Pulmonary artery endothelial cell (primary cell): ENCODE data around the gene PKN1. TPM values are rescaled to one million over a fixed set of nuclear protein-coding genes. Genes with fewer than 3 reads are reported as not detected.

Experiments
- DNase-seq: peaks from one replicate; pipeline ENCODE4 v3.0.0-alpha.2; 2011; ENCODE audit warnings: low read depth, low spot score
- total RNA-seq: library from RNA; depleted of rRNA; stranded (reverse); fragments of >200 nt; gene quantifications from 2 replicates; pipeline ENCODE4 v1.2.3, GENCODE V29; 2014

Gene PKN1
- total RNA-seq, 1 donor from 2014 or later, result 291 TPM

DNA sequence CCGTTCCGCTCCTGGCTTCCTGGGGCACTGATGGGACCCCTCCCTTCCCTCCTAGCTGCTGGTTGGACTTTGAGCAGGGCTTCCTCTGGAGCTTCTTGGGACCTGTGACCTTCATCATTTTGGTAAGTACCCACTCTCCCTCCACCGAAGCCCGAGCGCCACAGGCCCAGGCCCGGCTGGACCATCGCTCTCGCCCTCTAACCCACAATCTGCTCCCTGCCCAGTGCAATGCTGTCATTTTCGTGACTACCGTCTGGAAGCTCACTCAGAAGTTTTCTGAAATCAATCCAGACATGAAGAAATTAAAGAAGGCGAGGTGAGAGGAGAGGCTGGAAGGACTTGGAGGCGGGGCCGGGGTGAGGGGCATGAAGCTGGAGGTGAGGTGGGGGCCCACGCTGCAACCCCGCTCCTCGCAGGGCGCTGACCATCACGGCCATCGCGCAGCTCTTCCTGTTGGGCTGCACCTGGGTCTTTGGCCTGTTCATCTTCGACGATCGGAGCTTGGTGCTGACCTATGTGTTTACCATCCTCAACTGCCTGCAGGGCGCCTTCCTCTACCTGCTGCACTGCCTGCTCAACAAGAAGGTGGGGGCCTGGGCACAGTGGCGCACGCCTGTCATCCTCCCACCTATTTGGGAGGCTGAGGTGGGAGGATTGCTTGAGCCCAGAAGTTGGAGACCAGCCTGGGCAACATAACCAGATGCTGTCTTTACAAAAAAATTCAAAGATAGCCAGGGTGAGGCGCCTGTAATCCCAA is 26.3 kb upstream of the PKN1 start:
- no peak for DNase-seq

DNA sequence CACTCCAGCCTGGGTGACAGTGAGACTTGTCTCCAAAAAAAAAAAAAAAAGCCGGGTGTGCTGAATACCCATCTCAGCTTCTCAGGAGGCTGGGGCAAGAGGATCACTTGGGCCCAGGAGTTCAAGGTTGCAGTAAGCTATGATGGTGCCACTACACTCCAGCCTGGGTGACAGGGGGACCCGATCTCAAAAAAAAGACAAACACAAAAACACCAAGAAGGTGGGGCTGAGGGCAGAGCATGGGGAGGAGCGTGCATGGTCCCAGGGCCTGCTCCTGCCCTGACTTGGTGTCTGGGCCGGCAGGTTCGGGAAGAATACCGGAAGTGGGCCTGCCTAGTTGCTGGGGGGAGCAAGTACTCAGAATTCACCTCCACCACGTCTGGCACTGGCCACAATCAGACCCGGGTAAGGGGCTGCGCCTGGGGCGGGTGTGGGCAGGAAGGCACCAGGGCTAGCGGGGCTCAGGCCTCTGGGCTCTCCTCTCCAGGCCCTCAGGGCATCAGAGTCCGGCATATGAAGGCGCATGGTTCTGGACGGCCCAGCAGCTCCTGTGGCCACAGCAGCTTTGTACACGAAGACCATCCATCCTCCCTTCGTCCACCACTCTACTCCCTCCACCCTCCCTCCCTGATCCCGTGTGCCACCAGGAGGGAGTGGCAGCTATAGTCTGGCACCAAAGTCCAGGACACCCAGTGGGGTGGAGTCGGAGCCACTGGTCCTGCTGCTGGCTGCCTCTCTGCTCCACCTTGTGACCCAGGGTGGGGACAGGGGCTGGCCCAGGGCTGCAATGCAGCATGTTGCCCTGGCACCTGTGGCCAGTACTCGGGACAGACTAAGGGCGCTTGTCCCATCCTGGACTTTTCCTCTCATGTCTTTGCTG is 25.3 kb upstream of the PKN1 start:
- no peak for DNase-seq

DNA sequence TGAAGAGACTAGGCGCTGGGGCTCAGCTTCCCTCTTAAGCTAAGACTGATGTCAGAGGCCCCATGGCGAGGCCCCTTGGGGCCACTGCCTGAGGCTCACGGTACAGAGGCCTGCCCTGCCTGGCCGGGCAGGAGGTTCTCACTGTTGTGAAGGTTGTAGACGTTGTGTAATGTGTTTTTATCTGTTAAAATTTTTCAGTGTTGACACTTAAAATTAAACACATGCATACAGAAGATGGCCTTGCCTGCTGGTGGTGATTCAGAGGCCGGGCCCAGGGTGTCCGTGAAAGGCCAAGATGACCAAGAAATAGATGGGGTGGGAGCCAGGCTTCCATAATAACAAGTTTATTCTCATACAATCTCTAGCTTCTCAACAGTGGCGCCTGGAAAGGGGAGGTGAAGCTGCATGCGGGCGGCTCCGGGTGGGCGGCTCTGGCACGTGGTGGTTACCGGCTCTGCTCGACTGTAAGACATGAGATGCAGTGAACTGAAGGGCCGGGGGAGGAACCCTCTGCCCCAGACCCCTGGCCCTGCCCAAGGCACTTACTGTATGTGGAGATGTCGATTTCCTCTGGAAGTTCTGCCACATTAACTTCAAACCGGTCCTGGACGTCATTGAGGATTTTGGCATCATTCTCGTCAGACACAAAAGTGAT is 24.5 kb upstream of the PKN1 start:
- no peak for DNase-seq

DNA sequence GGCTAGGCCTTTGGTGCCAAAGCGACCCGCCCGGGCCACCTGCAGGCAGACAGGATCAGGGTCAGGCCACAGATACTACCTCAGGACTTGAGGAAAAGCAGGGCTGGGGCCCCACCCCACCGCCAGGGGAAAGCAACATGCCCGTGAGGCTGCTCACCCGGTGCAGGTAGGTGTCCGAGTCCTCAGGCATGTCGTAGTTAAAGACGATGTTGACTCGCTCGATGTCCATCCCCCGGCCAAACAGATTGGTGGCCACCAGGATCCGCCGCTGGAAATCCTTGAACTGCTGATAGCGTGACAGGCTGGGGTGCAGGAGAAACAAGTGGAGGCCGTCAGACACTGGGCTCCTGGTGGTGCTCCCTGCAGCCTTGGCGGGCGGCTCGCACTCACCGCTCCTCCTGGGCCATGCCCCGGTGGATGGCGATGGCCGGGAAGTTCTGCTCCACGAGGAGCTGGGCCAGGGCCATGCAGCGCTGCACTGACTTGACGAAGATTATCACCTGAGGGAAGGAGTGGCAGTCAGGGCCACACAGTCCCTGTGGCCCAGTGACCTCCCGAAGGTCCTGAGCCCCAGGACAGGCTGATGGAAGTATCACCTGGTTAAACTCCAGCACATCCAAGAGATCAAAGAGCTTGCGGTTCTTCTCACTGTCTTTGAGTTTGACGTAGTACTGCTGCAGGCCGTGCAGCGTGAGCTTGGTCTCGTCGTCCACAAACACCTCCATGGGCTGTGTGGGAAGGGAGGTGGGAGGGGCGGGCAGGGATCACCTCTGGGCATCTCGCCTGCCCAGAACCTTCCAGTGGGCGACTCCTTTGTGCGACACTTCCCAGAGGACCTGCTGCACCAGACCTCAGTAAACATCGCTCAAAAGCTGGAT is 23.7 kb upstream of the PKN1 start:
- no peak for DNase-seq

DNA sequence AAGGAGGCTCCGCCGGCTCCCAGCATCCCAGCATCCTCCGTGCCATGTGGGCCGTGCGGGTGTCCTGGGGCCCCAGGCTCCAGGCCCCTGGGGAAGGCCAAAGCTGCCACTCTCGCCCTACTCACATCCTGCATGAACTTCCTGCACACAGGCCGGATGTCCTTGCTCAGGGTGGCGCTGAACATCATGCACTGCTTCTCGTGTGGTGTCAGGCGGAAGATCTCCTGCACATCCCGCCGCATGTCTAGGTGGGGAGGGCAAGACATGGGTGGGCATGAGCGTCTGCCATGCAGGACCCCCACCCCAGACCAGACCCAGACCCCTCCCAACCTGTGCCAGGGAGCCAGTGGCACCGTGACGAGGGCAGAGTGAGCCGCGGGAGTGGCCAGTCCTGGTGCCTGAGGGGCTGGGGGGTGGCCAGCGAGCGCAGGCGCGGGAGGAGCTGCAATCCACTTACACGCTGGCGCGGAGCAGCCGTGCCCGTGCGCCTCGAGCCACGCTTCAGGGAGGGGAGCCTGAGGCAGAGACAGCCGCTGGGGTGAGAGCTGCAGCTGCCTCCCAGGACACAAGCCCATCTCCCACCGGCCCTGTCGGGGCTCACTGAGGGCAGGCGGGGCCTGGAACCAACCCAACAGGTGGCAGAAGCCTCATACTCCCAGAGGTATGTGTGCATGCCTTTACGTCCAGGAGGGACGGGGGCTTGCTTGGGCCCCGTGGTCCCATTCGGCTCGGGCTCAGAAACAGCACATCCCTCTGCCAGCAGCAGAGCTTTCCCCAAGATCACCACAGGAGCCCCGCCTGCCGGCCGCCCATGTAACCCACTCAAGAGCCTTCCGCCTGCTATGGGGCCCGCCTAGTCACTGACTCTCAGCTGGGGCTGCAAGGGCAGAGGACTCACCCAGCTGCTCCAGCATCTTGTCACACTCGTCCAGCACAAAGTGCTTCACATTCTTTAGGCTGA is 22.7 kb upstream of the PKN1 start:
- no peak for DNase-seq

DNA sequence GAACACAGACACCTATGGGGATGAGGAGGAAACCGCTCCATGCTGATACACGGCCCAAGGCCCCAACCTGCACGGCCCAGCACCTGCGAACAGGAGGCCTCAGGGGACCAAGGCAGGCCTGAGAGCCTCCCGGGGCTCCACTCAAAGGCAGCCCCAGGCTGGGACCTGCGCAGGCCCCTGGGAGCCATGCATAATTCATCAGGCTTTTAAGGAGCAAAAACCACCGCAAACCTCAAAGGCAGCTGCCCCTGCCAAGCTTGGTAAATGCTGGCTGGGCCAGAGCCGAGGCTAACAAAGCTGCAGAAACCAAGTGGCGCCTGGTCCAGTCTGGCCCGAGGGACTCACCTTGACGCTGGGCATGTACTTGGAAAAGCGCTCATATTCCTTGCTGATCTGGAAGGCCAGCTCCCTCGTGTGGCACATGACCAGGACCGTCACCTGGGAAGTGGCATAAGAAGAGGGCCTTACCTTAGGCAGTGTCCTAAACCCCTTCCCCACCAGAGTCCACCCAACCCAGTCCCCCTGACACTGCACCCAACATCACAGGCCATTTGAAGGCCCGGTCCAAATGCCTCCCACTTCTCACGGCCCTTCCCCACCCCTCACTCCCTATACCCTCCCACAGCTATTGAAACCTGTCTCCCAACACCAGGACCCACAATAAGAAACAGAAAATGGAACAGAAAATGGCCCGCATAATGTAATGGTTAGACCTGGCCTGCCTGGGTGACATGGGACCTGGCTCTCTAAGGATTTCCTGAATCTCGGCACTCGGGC is 21.8 kb upstream of the PKN1 start:
- no peak for DNase-seq

DNA sequence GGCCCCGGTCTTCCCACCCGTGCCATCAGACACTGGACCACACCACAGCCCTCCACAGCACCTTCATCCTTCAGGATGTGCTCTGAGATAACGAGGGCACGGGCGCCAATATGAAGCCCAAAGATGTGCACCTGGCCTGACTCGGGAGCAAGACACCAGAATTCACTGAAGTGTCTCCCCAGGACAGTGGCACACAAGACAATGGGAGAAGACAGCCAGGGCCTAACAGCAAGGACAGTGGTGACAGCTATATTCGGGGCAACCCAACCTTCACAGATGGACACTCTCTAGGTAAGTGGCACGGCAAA is 21.2 kb upstream of the PKN1 start:
- no peak for DNase-seq

DNA sequence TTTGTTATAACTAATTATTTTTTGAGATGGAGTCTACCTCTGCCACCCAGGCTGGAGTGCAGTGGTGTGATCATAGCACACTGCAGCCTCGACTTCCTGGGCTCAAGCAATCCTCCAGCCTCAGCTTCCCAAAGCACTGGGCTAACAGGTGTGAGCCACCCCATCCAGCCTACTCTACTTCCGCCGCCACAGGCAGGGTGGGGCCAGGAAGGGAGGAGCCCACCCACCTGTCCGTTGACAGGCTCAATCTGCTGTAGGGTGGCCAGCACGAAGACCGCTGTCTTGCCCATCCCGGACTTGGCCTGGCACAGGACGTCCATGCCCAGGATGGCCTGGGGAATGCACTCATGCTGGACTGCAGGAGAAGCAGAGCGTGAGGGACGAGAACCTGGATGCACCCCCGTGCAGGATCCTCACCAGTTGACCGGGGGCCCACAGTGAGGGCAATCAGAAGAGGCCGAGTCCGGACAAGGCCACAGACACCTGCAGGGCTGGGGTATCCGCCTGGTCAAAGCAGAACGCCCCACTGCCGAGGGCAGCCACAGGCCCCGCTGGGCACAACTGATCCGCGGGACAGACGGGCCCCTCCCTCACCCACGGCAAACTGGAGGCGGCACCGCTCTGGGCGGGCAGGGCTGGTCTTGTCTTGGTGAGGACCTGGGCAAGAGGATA is 20.6 kb upstream of the PKN1 start:
- DNase-seq, result no peak

DNA sequence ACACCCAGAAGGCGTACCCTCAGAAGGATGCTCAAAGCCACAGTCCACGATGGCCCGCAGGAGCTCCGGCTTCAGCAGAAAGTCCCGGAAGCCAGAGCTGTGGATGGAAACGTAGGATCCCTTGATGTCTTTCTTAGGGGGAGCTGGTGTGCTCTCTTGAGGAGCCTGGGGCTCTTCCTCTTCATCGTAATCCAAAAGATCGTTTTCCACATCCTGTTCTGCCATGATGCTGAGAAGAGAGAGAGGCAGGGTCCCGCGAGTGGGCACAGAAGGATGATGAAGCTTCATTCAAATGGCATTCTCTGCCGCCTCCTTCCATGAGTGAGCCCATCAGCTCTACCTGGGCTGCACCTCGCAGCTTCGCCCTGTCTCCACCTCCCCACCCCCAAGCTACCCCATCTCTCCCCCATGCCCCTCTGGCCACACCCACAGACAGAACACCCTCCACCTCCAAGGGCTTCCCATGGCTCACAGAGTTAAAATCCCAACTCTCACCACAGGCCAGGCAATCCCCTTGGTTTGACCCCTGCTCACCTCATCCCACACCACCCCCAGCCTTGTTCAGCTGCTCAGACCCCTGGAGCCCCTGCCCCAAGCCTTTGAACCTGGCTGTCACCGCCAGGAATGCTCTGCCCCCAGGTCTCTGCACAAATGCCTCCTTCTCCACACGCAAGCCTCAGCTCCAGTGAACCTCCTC is 20.0 kb upstream of the PKN1 start:
- no peak for DNase-seq

DNA sequence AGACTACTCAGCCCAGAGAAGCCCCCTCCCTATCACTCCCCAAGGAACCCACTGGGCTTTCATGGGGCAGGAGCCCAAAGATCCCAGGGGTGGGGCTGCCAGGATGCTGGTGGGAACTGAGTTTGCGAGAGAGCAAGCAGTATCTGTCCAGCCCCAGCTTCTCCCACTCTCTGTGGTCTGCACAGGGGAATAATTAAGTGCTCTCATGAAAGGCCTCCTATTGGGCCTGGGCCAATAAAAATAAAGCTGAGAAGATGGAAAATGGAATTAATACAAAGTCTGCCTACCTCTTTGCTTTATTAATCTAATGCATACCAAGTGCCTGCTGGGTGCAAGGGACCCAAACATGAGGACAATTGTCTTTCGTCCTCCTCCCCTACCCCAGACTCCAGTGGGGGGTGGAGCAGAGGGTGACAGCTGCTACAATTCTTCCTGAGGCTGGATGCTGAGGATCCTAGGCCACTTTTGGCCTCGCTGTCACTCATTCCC is 19.4 kb upstream of the PKN1 start:
- DNase-seq, result no peak

DNA sequence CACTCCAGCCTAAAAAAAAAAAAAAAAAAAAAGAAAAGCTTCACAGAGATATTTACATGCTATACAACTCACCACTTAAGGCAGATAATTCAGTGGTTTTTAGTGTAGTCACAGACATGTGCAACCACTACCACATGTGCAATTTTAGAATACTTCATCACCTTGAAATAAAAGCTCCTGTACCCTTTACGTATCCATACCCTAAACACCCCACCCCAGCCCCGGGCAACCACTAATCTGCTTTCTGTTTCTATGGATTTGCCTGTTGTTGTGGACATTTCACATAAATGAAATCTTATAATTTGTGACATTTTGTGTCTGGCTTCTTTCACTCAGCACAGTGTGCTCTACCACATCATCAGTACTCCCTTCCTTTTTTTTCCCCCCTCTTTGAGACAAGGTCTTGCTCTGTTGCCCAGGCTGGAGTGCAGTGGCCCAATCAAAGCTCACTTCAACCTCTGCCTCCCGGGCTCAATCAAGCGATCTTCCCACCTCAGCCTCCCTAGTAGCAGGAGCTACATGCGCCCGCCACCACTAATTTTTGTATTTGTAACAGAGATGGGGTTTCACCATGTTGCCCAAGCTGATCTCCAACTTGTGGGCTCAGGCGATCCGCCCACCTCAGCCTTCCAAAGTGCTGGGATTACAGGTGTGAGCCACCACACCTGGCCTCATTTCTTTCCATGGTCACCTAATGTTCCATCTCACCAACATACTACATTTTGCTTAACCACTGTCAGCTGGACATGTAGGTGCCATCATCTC is 18.0 kb upstream of the PKN1 start:
- no peak for DNase-seq

DNA sequence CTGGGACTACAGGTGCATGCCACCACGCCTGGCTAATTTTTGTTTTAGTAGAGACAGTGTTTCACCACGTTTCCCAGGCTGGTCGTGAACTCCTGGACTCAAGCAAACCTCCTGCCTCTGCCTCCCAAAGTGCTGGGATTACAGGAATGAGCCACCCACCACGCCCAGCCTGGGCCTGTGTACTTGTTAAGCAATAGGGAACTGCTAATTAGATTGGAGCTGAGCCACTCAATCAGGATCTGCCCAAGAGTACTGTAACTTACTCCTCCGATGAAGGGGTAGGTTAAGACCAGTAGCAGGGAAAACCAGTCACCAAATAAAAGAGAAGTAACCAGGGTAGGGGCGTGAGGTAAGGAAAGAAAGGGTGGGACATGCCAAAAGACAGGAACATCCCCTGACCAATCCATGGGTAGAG is 16.3 kb upstream of the PKN1 start:
- DNase-seq, result no peak

DNA sequence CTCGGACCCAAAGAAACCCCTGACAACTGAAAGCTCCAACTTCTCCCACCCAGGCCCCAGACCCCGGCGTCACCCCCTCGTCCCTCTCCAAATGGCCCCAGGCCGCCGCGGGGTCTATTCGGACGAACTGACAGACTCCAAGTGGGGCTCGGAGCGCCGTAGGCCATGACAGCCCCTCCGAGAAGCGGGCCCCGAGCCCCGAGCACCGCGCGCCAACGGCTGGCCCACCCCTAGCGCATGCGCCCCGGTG is 14.3 kb upstream of the PKN1 start:
- DNase-seq, result no peak

DNA sequence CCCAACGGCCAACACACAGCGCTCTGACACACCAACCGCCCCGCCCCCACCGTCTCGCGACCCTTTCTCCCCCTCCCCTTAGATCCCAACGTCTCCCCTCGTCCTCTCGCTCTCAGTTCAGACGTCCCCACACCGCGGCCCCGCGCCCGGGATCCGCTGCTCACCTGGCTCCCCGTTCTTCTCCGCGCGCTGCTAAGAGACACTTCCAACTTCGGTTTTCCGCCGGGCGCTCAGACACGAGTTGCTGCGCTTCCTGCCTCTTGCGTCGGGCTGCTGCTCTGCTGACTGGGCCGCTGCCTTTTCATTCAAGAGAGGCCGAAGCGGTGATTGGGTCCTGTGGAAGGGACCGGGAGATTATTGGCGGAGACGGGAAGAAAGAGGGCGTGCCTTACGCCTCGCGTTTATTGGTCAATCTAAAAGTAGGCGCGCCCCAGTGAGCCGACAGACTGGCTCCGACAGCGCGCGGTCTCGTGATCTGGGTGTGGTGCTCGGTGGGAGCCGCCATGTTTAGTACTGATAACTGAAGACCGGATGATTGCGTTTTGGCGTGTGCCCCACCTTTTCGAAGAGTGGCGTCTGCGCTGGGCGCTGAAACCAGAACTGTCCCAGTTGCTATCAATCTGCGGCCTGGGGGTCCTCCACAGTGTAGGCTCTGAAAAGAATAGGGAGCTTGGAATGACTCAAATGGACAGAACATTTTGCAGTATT is 13.8 kb upstream of the PKN1 start, which contains the start of gene DDX39A:
Gene DDX39A (minus strand): TSS at position 236 of the 708 bp plus-strand sequence. CDS start 6,121 bp downstream, outside the sequence.
- DNase-seq, result peak; percentile 98

DNA sequence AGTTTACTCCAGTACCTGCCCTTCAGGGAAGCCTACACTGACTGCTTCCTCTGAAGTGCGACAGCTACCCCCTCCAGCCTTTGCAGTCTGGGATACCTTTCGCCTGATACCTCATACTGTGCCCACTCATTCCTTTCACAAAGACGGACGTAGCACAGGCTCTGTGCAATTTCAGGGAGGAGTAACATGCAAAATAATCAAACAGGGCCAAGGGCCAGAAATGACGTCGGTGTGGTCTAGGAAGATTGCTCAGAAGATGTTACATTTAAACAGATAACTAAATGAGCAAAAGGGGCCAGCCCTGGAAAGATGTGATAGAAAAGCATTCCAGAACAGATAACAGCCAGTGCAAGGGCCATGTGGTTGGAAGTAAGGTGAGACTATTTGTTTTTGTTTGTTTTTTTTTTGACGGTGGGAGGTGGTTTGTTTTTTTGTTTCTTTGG is 7.4 kb upstream of the PKN1 start:
- DNase-seq, result no peak

DNA sequence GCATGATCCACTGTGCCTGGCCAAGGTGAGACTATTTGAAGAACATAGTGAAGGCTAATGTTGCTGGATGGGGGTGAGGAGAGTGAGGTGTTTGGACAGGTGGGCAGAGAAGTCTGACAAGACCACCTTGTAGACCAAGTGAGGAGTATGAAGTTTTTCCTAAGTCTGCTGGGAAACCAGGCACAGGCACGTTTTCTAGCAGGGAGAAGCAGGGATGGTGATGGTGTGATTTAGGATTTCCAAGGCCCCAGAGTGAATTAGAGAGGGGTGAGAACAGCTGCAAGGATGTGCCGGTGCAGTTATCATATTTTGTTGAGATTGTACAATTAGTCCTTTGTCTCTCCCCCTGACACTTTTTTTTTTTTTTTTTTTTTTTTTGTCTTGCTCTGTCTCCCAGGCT is 5.6 kb upstream of the PKN1 start:
- no peak for DNase-seq

DNA sequence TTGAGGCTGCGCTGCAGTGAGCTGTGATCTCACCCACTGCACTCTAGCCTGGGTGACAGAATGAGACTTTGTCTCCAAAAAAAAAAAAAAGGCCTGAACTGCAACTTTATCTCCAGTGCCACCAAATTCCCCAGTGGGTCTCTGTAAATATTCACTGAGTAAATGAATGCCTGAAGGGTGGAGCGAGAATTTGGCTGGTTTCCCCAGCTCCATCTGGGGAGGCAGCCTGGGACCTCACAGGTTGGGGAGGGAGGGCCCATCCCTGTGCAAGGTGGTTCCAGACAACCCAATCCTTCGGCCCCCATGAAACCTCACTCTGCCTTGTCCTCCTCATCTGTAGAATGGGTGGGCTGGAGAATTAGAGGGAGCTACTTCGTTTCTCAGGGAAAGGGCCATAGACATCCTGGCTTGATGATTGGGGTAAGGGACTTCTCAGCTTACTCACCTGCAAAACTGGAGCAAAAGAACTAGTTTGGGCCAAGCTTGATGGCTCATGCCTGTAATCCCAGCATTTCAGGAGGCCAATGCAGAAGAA is 4.2 kb upstream of the PKN1 start:
- DNase-seq, result no peak
